ENCODE data around the gene JPT2. TPM values are rescaled to one million over a fixed set of nuclear protein-coding genes. Genes with fewer than 3 reads are reported as not detected.

Gene JPT2
- total RNA-seq, 1 donor from 2014 or later = 108 TPM

DNA sequence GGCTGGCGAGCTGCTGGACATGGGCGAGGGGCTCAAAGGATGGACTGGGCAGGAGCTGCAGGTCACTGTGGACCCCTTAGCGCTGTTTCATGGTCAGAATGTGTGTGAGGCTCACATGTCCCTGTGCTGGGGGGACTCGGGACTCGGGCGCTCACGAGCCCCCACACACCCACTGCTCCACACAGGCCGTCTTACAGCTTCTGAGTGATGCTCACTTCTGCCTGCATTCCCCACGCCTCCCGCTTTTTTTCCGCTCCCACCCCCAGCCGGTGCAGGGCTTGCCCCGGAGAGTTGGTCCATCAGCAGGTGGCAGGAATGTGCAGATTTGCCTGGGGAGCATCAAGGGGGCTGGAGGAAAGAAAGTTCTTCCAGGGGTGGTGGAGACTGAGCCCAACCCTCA is 20.2 kb upstream of the JPT2 start:
- Histone ChIP-seq H3K27me3 (ENCODE audit: control insufficient read depth, insufficient read depth, low read length) (no peaks in the 10 kb centered on the region), H3K36me3 (ENCODE audit: control insufficient read depth, insufficient read depth, low read length) (peaks cover 4% of the 10 kb centered on the region), H3K4me3 (ENCODE audit: low read depth, low read length) (no peak overlapping the region)
- TF ChIP-seq, protein P1, sequence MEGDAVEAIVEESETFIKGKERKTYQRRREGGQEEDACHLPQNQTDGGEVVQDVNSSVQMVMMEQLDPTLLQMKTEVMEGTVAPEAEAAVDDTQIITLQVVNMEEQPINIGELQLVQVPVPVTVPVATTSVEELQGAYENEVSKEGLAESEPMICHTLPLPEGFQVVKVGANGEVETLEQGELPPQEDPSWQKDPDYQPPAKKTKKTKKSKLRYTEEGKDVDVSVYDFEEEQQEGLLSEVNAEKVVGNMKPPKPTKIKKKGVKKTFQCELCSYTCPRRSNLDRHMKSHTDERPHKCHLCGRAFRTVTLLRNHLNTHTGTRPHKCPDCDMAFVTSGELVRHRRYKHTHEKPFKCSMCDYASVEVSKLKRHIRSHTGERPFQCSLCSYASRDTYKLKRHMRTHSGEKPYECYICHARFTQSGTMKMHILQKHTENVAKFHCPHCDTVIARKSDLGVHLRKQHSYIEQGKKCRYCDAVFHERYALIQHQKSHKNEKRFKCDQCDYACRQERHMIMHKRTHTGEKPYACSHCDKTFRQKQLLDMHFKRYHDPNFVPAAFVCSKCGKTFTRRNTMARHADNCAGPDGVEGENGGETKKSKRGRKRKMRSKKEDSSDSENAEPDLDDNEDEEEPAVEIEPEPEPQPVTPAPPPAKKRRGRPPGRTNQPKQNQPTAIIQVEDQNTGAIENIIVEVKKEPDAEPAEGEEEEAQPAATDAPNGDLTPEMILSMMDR (IDR thresholded peaks at IDR 0.05; ENCODE audit: insufficient read depth, low read length, poor library complexity, severe bottlenecking) = no peak
- no peak for DNase-seq (ENCODE audit: low read depth)

DNA sequence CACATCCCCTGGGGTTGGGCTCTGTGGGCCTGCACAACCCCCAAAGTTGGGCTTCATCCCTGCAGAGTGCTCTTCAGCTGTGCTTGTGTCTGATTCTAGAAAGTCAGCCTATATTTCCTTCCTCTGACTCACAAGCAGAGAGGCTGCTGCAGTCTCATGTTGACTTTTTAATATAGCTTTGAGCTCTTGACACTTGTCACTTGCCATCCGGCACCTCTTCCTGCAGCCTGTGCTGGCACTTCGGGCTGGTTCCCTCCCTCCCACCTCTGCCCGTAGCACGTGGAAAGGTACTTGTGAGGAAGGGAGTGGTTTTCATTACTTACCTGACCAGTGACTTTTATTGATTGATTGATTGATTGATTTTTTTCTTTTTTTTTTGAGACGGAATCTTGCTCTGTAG is 19.0 kb upstream of the JPT2 start:
- DNase-seq (ENCODE audit: low read depth) = no peak
- Histone ChIP-seq H3K4me3 (ENCODE audit: low read depth, low read length) (no peak overlapping the region), H3K27me3 (ENCODE audit: control insufficient read depth, insufficient read depth, low read length) (no peaks in the 10 kb centered on the region), H3K36me3 (ENCODE audit: control insufficient read depth, insufficient read depth, low read length) (peaks cover 2% of the 10 kb centered on the region)
- TF ChIP-seq, protein P1 (IDR thresholded peaks at IDR 0.05; ENCODE audit: insufficient read depth, low read length, poor library complexity, severe bottlenecking) = no peak

DNA sequence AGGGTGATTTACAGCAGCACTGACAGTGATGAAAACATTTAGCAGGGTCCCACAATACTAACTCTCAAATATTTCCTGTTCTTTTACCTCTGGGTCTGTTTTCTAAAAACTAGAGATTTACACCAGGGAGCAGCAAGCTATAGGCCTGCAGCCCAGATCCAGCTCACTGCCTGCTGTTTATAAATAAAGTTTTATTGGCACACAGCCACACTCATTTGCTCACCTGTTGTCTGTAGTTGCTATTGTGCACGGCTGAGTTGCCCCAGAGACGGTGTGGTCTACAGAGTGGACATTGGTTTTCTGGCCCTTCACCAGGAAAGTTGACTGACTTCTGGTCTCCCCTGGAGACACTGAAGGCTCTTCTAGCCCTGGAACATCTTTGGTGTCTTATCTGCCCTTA is 16.3 kb upstream of the JPT2 start:
- Histone ChIP-seq H3K4me3 (ENCODE audit: low read depth, low read length) (no peak overlapping the region), H3K36me3 (ENCODE audit: control insufficient read depth, insufficient read depth, low read length) (no peaks in the 10 kb centered on the region), H3K27me3 (ENCODE audit: control insufficient read depth, insufficient read depth, low read length) (no peaks in the 10 kb centered on the region)
- DNase-seq (ENCODE audit: low read depth) = no peak
- TF ChIP-seq, protein P1 (IDR thresholded peaks at IDR 0.05; ENCODE audit: insufficient read depth, low read length, poor library complexity, severe bottlenecking) = no peak

DNA sequence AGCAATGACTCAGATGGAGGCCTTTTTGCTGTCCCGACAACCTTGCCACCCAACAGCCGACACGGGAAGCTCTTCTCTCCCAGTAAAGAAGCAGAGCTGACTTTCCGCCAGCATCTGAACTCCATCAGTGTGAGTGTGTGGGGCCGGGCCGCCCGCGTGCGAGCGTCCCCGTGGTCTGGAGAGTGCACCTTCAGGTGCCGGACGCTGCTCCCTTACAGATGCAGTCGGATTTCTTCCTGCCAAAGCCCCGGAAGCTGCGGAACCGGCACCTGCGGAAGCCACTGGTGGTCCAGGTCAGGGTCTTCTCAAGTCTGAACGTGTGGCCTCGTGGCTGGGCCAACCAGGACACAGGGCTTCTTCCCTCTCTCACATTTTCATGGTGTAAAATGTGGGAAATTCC is 15.5 kb upstream of the JPT2 start:
- no peak for DNase-seq (ENCODE audit: low read depth)
- no peaks in the 10 kb centered on the region for H3K27me3 ChIP-seq (ENCODE audit: control insufficient read depth, insufficient read depth, low read length)
- TF ChIP-seq, protein P1 (IDR thresholded peaks at IDR 0.05; ENCODE audit: insufficient read depth, low read length, poor library complexity, severe bottlenecking) = no peak
- H3K4me3 ChIP-seq (ENCODE audit: low read depth, low read length) = no peak overlapping the region
- H3K36me3 ChIP-seq (ENCODE audit: control insufficient read depth, insufficient read depth, low read length) = no peaks in the 10 kb centered on the region

DNA sequence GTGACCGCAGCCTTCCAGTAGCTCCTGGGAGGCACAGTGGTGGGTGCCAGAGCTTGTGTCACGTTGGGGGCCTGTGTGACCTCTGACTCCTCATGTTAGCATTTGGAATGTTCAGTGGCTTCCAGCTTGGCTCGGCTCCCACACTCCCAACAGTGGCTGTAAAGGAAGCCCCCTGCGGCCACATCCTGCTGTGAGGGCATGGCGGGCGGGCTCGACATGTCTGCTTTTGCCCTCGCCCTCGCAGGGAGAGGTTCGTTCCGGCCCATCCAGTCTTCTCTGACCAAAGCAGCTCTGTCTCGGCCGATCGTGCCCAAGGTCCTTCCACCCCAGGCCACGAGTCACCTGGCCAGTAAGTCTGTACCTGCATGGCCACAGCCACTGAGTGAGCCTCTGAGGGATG is 12.2 kb upstream of the JPT2 start:
- no peak for DNase-seq (ENCODE audit: low read depth)
- Histone ChIP-seq H3K27me3 (ENCODE audit: control insufficient read depth, insufficient read depth, low read length) (no peaks in the 10 kb centered on the region), H3K36me3 (ENCODE audit: control insufficient read depth, insufficient read depth, low read length) (peaks cover 3% of the 10 kb centered on the region), H3K4me3 (ENCODE audit: low read depth, low read length) (no peak overlapping the region)
- TF ChIP-seq, protein P1 (IDR thresholded peaks at IDR 0.05; ENCODE audit: insufficient read depth, low read length, poor library complexity, severe bottlenecking) = no peak

DNA sequence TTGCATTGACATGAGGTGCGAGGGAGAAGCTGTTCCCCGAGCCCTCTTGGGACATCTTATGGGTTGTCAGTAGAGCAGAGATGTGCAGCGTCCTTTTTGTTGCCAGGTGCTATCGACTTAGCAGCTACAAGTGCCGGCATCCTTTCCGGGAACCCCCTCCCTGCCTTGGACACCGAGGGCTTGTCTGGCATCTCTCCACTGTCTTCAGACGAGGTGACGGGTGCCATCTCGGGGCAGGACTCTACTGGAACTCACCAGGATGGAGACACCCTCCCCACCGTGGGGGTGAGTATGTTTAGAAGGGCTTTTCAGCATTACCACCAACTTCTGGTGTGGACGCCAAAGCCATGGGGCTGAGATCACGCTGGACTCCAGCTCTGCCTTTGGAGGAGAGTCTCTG is 11.8 kb upstream of the JPT2 start:
- DNase-seq (ENCODE audit: low read depth) = no peak
- H3K36me3 ChIP-seq (ENCODE audit: control insufficient read depth, insufficient read depth, low read length) = peaks cover 3% of the 10 kb centered on the region
- TF ChIP-seq, protein P1 (IDR thresholded peaks at IDR 0.05; ENCODE audit: insufficient read depth, low read length, poor library complexity, severe bottlenecking) = no peak
- H3K27me3 ChIP-seq (ENCODE audit: control insufficient read depth, insufficient read depth, low read length) = no peaks in the 10 kb centered on the region
- no peak overlapping the region for H3K4me3 ChIP-seq (ENCODE audit: low read depth, low read length)
